GM12801 (cell line): Measurements from ENCODE around the gene CCDC159.

ENCODE experiments used
- TF ChIP-seq, protein P1 (sequence below): IDR thresholded peaks from one replicate; pipeline ENCODE4 v1.5.1; 2011; ENCODE audit warnings: control low read depth; ENCODE audit not compliant: insufficient read length; ENCODE audit errors: extremely low read depth

Gene CCDC159, protein sequence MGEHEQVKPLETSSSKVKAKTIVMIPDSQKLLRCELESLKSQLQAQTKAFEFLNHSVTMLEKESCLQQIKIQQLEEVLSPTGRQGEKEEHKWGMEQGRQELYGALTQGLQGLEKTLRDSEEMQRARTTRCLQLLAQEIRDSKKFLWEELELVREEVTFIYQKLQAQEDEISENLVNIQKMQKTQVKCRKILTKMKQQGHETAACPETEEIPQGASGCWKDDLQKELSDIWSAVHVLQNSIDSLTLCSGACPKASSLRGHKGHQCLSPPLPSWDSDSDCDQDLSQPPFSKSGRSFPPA

DNA sequence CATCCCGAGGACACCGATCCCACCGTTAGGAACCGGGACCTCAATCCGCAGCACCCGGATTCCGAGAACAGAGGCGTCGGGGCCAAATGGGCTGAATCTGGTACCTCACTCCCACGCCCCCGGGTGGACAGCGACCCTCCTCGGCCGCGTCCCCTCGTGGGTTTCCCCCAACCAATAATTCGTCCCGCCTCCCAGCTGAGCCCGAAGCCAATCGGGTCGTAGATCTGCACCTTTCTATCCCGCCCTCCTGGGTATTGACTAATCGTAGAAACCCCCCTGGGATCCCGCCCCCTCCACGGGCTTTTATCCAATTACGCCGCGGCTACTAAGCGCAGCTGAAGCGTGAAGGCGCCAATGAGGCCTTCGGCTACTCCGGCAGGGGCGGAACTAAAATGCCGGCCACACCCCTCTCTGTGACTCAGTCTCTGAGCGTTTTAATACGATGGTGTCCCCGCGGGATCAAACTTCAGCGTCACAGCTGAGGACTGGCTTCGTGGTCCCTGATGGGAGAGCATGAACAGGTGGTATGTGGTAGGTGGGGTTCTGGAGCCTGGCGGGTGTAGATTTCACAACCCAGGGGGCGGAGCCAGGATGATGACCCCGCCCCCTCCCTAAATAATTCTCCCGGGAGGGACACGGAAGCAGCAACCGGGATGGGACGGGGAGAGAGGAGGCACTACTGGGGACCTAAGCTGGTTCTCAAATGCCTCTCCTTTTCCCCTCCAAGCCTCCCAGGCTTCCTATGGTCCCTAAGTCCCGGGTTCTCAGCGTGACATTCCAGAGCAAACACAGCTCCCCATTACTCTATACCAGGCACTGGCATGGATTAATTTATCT lies at the start of gene CCDC159, which contains the start of gene TMEM205:
Gene CCDC159, plus strand, starts transcription at position 416 of the 837 bp plus-strand sequence. Its CDS starts 88 bp downstream, at position 504.
Gene TMEM205, minus strand, starts transcription at position 165 of the 837 bp plus-strand sequence. CDS start 649 bp downstream, outside the sequence.
- TF ChIP-seq, protein P1, sequence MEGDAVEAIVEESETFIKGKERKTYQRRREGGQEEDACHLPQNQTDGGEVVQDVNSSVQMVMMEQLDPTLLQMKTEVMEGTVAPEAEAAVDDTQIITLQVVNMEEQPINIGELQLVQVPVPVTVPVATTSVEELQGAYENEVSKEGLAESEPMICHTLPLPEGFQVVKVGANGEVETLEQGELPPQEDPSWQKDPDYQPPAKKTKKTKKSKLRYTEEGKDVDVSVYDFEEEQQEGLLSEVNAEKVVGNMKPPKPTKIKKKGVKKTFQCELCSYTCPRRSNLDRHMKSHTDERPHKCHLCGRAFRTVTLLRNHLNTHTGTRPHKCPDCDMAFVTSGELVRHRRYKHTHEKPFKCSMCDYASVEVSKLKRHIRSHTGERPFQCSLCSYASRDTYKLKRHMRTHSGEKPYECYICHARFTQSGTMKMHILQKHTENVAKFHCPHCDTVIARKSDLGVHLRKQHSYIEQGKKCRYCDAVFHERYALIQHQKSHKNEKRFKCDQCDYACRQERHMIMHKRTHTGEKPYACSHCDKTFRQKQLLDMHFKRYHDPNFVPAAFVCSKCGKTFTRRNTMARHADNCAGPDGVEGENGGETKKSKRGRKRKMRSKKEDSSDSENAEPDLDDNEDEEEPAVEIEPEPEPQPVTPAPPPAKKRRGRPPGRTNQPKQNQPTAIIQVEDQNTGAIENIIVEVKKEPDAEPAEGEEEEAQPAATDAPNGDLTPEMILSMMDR: no peak

DNA sequence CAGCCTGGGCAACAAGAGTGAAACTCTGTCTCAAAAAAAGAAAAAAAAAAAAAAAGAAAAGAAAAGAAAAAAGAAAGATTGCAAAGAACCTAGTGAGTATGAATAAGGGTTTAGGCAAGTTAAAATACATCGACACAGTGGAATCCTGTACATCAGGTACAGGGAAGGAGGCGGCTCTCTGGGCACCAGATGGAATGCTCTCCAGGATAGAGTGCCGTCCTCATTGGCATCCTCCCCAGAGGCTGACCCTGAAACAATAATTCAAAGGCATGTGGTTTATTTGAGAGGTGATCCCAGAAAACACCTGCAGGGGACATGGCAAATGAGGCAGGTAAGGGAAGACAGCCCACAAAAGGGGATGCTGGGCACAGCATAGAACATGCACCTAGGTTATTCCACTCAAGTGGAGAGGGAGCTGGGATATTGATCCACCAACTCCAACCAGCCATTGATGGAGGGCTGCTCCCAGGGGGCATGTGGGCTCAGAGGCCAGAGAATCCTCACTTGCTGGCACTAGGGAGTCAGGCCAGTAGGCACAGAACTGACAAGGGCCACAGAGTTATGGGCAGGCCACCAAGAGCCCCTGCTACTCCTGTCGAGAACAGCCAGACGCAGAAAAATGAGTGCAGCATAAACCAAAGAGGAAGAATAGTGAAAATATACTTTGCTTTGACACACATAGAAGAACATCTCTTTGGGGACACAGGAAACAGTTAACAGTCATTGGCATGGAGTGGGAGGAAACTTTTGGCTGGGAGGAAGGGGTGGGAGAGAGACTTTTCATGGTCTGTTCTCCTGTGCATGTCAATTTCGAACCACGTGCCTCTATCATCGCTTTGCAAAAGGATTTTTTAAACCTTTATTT lies 46.1 kb upstream of the CCDC159 start:
- TF ChIP-seq, protein P1: no peak

DNA sequence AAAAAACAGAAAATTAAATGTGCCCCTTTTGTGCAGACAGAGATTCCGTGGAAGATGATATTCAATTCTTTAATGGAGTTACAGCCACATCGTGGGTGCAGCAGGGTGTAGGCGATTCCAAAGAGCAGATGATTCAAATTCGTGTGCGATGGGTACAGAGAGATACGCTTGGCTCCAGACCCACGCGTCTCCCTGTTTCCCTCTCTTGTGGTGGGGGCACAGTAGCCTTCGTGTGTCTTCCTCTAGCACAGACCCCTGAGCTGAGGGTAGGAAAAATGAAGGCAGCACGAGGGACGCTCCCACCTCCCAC lies 45.6 kb upstream of the CCDC159 start:
- TF ChIP-seq, protein P1: no peak

DNA sequence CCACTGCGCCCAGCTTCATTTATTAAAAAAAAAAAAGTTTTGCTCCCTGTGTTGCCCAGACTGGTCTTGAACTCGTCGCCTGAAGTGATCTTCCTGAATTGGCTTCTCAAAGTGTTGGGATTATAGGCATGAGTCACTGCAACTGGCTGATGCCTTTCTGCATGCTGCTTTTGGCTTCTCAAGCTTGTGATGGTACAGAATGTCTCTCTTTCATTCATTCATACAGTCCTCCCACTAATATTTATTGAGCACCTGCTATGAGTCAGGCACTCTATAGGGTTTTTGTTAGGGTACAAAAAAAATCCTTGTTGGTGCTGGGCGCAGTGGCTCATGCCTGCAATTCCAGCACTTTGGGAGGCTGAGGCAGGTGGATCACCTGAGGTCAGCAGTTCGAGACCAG lies 41.4 kb upstream of the CCDC159 start:
- TF ChIP-seq, protein P1: no peak

DNA sequence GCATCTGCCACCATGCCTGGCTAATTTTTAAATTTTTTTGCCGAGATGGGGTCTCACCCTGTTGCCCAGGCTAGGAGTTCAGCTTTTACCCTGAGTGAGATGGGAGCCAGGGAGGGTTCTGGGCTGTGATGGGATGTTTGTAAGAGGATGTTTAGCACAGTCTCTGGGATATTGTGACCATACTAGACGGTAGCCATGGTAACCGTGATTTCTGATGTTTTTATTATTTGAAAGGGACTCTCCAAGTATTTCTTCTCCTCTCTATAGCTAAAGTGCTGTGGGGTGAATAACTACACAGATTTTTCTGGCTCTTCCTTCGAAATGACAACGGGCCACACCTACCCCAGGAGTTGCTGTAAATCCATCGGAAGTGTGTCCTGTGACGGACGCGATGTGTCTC lies 40.0 kb upstream of the CCDC159 start:
- TF ChIP-seq, protein P1: no peak

DNA sequence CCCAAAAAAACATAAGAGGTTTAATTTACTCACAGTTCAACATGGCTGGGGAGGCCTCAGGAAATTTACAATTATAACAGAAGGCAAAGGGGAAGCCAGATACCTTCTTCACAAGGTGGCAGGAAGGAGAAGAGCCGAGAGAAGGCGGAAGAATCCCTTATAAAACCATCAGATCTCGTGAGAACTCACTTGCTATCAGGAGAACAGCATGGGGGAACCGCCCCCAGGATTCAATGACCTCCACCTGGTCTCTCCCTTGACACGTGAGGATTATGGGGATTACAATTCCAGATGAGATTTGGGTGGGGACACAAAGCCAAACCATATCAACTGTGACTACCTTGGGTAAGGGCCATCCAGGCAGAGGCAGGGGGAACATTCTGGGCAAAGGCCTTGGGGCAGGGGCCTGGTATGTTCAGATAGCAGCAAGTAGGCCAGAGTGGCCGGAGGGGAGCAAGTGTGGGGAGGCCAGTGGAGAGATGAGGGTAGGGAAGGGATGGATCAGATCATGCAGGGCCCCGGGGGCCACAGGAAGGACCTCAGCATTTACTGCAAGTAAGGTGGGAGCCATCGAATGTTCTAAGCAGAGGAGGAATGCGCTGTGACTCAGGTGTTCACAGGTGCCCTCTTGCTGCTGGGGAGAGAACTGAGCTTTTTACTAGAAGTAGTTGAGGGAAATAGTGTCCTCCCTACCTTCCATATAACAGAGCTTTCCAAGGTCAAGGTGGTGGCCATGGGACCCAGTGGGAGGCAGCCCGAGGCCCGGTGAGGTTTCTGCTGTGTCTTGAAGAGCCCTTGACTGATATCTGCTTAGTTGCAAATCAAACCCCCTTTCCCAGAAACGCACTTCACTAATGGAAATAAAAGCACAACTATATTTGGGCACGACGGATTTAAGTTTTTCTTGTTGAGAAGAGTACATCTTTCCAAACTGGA lies 24.9 kb upstream of the CCDC159 start:
- TF ChIP-seq, protein P1: no peak
